K562 (cell line): Measurements from ENCODE around the gene TMEM229B. TPM values are rescaled to one million over a fixed set of nuclear protein-coding genes. Genes with fewer than 3 reads are reported as not detected.

Experiments
- ATF7 ChIP-seq: fragments of 450-650 bp; IDR thresholded peaks from 2 replicates; pipeline ENCODE4 v1.7.1; 2014; ENCODE audit warnings: mild to moderate bottlenecking, moderate library complexity
- CHCHD3 ChIP-seq: fragments of 250-450 bp; sonication (Bioruptor Pico); IDR thresholded peaks from 2 replicates; pipeline ENCODE4 v2.1.2; 2022; ENCODE audit warnings: mild to moderate bottlenecking
- HDGF ChIP-seq: fragments of 450-650 bp; IDR thresholded peaks from 2 replicates; pipeline ENCODE4 v1.6.1; 2016
- LEF1 ChIP-seq: fragments of 450-650 bp; IDR thresholded peaks from 2 replicates; pipeline ENCODE4 v1.6.1; 2016; ENCODE audit warnings: mild to moderate bottlenecking
- POLR2B ChIP-seq: fragments of 450-650 bp; IDR thresholded peaks from 2 replicates; pipeline ENCODE4 v1.6.1; 2018; ENCODE audit warnings: low read depth; ENCODE audit not compliant: partially characterized antibody
- RBM25 ChIP-seq: fragments of 200-400 bp; formaldehyde crosslinking; IDR thresholded peaks from 2 replicates; pipeline ENCODE4 v1.6.1; 2018; ENCODE audit warnings: low read length, low read depth, moderate library complexity; ENCODE audit not compliant: severe bottlenecking
- SPI1 ChIP-seq: IDR thresholded peaks from 2 replicates; pipeline ENCODE4 v1.6.1; 2011; ENCODE audit warnings: low read depth, low read length, control low read depth, borderline replicate concordance
- polyA plus RNA-seq, 8 experiments: library from polyadenylated mRNA; depleted of rRNA in 4 of 8; stranded (reverse) in 5 of 8; unstranded in 3 of 8; fragments of >200 nt; fragmentation: Nextera tagmentation in 2 of 8; fragmentation: Illumina TruSeq in 1 of 8; extraction: Ambion mirVana in 2 of 8; extraction: Trizol in 1 of 8; gene quantifications; 2 replicates each; pipeline versions ENCODE4 v1.2.1 to v1.2.3, GENCODE V29; 2011 to 2014; ENCODE audit warnings: inconsistent platforms in 1 of 8, missing spikeins in 1 of 8
- total RNA-seq, 7 experiments: library from RNA; depleted of rRNA in 6 of 7; stranded (reverse); fragments of >200 nt in 6 of 7; fragmentation: Illumina TruSeq in 2 of 7; extraction: Trizol in 2 of 7; gene quantifications; 2 replicates each; pipeline versions ENCODE4 v1.2.1 to v1.2.3, GENCODE V29; 2011 to 2021; ENCODE audit warnings: low replicate concordance in 1 of 7
- TF ChIP-seq, protein P1 (sequence below), 2 experiments: fragments of 450-650 bp; formaldehyde crosslinking in 1 of 2; IDR thresholded peaks; 2 replicates each; pipeline versions ENCODE4 v1.4.0 to v1.6.1; 2014 to 2020; ENCODE audit warnings: mild to moderate bottlenecking in 2 of 2, borderline replicate concordance in 1 of 2, low read depth in 1 of 2
- TF ChIP-seq, protein P2 (sequence below): fragments of 450-650 bp; formaldehyde crosslinking; IDR thresholded peaks from 2 replicates; pipeline ENCODE4 v1.4.0; 2020; ENCODE audit warnings: mild to moderate bottlenecking, moderate library complexity

The TMEM229B gene
- total and polyA plus RNA-seq, 9 of the 15 experiments (the other 6 are each of a cell fraction or from before 2014, with no cell fraction given): not detected

DNA sequence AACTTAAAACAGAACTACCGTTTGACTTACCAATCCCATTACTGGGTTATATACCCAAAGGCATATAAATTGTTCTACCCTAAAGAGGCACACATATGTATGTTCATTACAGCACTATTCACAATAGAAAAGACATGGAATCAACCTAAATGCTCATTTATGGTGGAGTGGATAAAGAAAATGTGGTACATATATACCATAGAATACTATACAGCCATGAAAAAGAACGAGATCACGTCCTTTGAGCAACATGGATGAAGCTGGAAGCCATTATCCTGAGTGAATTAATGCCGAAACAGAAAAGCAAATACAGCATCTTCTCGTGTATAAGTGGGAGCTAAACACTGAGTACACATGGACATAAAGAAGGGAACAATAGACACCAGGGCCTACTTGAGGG, 31.8 kb downstream of the TMEM229B start (continued):
- TF ChIP-seq, protein P1, sequence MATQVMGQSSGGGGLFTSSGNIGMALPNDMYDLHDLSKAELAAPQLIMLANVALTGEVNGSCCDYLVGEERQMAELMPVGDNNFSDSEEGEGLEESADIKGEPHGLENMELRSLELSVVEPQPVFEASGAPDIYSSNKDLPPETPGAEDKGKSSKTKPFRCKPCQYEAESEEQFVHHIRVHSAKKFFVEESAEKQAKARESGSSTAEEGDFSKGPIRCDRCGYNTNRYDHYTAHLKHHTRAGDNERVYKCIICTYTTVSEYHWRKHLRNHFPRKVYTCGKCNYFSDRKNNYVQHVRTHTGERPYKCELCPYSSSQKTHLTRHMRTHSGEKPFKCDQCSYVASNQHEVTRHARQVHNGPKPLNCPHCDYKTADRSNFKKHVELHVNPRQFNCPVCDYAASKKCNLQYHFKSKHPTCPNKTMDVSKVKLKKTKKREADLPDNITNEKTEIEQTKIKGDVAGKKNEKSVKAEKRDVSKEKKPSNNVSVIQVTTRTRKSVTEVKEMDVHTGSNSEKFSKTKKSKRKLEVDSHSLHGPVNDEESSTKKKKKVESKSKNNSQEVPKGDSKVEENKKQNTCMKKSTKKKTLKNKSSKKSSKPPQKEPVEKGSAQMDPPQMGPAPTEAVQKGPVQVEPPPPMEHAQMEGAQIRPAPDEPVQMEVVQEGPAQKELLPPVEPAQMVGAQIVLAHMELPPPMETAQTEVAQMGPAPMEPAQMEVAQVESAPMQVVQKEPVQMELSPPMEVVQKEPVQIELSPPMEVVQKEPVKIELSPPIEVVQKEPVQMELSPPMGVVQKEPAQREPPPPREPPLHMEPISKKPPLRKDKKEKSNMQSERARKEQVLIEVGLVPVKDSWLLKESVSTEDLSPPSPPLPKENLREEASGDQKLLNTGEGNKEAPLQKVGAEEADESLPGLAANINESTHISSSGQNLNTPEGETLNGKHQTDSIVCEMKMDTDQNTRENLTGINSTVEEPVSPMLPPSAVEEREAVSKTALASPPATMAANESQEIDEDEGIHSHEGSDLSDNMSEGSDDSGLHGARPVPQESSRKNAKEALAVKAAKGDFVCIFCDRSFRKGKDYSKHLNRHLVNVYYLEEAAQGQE (IDR thresholded peaks at IDR 0.05; ENCODE audit: borderline replicate concordance): no peak
- TF ChIP-seq, protein P1 (CRISPR knock-in tag; IDR thresholded peaks at IDR 0.05; ENCODE audit: low read depth): no peak
- TF ChIP-seq SPI1: no peak
- TF ChIP-seq ATF7: no peak
- no peak for TF ChIP-seq POLR2B
- no peak for TF ChIP-seq CHCHD3 (CRISPR knock-in tag)
- TF ChIP-seq RBM25: peak; percentile 39
- TF ChIP-seq HDGF: no peak
- TF ChIP-seq LEF1: no peak
- TF ChIP-seq, protein P2, sequence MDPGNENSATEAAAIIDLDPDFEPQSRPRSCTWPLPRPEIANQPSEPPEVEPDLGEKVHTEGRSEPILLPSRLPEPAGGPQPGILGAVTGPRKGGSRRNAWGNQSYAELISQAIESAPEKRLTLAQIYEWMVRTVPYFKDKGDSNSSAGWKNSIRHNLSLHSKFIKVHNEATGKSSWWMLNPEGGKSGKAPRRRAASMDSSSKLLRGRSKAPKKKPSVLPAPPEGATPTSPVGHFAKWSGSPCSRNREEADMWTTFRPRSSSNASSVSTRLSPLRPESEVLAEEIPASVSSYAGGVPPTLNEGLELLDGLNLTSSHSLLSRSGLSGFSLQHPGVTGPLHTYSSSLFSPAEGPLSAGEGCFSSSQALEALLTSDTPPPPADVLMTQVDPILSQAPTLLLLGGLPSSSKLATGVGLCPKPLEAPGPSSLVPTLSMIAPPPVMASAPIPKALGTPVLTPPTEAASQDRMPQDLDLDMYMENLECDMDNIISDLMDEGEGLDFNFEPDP (CRISPR knock-in tag): no peak
